ENCODE data around the gene RAP1B. TPM values are rescaled to one million over a fixed set of nuclear protein-coding genes. Genes with fewer than 3 reads are reported as not detected.

Gene RAP1B
- total and polyA plus RNA-seq, 2 of the 13 experiments (the other 11 are each of a cell fraction or from before 2014, with no cell fraction given): 71.1 to 92.7 TPM

DNA sequence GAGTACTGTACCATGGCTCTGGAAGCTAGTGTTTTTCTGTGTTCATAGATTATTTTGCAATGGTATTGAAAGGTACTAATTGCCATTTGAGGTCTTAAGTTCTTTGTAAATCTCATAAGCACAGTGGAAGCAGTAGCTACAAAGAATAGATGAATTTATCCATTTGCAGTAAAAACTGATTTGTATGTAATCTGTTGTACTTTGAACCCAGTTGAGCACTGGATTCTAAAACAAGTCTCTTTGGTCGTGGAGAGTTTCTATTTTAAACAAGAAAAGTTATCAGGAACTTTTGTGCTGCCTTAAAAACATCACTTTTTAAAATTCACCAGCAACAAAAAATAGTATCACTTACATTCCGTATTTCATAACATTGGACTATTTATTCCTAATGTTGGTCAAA is 4.1 kb downstream of the RAP1B start:
- Histone ChIP-seq H3K36me3 (replicated peaks in 1 of 2; ENCODE audit: control insufficient read depth in 1 of 2, insufficient read depth in 2 of 2, low read length in 2 of 2) (no peaks in the 10 kb centered on the region; a peak in 1 of 5 replicates), H3K9ac (ENCODE audit: insufficient read depth, low read depth, low read length) (no peak overlapping the region), H3K27ac (ENCODE audit: extremely low read length, insufficient read depth, low read length) (no peak overlapping the region), H3K79me2 (ENCODE audit: insufficient read depth, low read length) (peaks cover 84% of the 10 kb centered on the region), H2AFZ (ENCODE audit: low read length) (no peak overlapping the region), H3K4me2 (ENCODE audit: low read depth, low read length) (peak overlapping the region; percentile 80), H3K4me3 (replicated peaks in 1 of 3; ENCODE audit: insufficient read depth in 1 of 3, low read depth in 2 of 3, low read length in 3 of 3) (peak overlapping the region; percentile 2 to 11 (median 2); a peak in 2 of 6 replicates), H4K20me1 (ENCODE audit: insufficient read depth, low read length) (peaks cover 53% of the 10 kb centered on the region), H3K27me3 (ENCODE audit: control insufficient read depth in 1 of 2, insufficient read depth in 2 of 2, low read length in 2 of 2) (no peaks in the 10 kb centered on the region; a peak in 1 of 5 replicates), H3K4me1 (ENCODE audit: insufficient read depth, low read length) (peaks cover 50% of the 10 kb centered on the region), H3K9me3 (ENCODE audit: low read length) (no peaks in the 10 kb centered on the region)
- ChIA-PET POLR2A (no interaction called here), CTCF (ENCODE audit: low intra/inter-chr PET ratio, low total read pairs) (no interaction called here)
- 44% methylated on average over 2 of the region's 2 CpGs for WGBS (ENCODE audit: low lambda C conversion rate)
- in situ Hi-C loops (cut with HindIII; ENCODE audit: extremely low pct_ligation_motif_present, low pct_unique_long_range_greater_than_20kb): no loop called here
- ATAC-seq: no peak
- no TSS peak for BruUV-seq (replicated peaks)
- intact Hi-C loops (cut with micrococcal nuclease; ENCODE audit: unreplicated experiment): loop anchor here (5.0 kb wide), 2 partner anchors 193 to 272 kb away; partner anchors contain the start of gene MDM2
- TF ChIP-seq HNF4G (IDR thresholded peaks at IDR 0.05; ENCODE audit: borderline replicate concordance, low read depth, low read length) (0 out of 2 replicates have a peak, but pooled peaks have one; percentile 6), HNF4G (CRISPR knock-in tag; IDR thresholded peaks at IDR 0.05; ENCODE audit: borderline replicate concordance, low read depth) (no peak), ZNF564 (CRISPR knock-in tag; IDR thresholded peaks at IDR 0.05) (no peak), NCOR1 (IDR thresholded peaks at IDR 0.05; ENCODE audit: borderline replicate concordance, low read length) (0 out of 2 replicates have a peak, but pooled peaks have one; percentile 25)
- FAIRE-seq: no peak
- no peak for DNase-seq (ENCODE audit: low spot score)

DNA sequence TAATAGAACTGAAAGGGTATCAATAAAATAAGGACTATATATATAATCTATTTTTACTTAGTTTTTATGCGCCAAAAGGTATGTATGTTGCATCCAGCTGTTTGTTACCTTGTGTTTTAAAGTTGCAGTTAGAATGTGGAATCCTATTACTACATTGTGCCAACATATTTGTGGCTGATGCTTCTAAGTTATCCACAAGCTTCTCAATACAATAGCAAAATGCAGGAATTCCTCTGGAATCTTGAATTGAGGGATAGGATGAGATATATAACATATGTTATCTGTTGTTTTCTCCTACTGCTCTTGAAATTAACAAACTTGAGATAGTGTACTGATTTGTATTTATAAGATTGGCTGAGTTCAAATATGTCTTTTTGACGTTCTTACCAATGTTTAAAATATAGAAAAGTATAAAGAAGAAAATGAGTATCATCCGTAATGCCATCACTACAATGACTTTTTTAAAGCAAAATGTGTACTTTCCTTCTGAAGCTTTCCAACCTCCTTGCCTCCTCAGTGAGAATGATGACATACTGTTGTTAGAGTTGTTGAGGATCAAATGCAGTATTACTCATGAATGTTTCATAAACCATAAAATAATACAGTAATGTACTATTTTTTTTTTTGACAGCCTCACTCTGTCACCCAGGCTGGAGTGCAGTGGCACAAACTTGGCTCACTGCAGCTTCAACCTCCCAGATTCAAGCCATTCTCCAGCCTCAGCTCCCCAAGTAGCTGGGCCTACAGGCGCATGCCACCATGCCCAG is 6.6 kb downstream of the RAP1B start:
- no TSS peak for BruUV-seq (replicated peaks)
- in situ Hi-C loops (cut with HindIII; ENCODE audit: extremely low pct_ligation_motif_present, low pct_unique_long_range_greater_than_20kb) (no loop called here), intact Hi-C loops (cut with micrococcal nuclease; ENCODE audit: unreplicated experiment) (no loop called here)
- H2AFZ ChIP-seq (ENCODE audit: low read length): no peak overlapping the region
- no peaks in the 10 kb centered on the region for H3K9me3 ChIP-seq (ENCODE audit: low read length)
- no peaks in the 10 kb centered on the region; a peak in 1 of 5 replicates for H3K36me3 ChIP-seq (replicated peaks in 1 of 2; ENCODE audit: control insufficient read depth in 1 of 2, insufficient read depth in 2 of 2, low read length in 2 of 2)
- ChIA-PET POLR2A (no interaction called here), CTCF (ENCODE audit: low intra/inter-chr PET ratio, low total read pairs) (no interaction called here)
- no peak overlapping the region for H3K27ac ChIP-seq (ENCODE audit: extremely low read length, insufficient read depth, low read length)
- DNase-seq (ENCODE audit: low spot score) (no peak), FAIRE-seq (no peak), ATAC-seq (no peak)
- H3K79me2 ChIP-seq (ENCODE audit: insufficient read depth, low read length): peaks cover 98% of the 10 kb centered on the region
- TF ChIP-seq ZNF557 (CRISPR knock-in tag; IDR thresholded peaks at IDR 0.05) (no peak), SPEN (CRISPR knock-in tag; IDR thresholded peaks at IDR 0.05; ENCODE audit: low read depth) (no peak), SOX5 (CRISPR knock-in tag; IDR thresholded peaks at IDR 0.05; ENCODE audit: borderline replicate concordance) (no peak)
- H3K4me2 ChIP-seq (ENCODE audit: low read depth, low read length): no peak overlapping the region
- H4K20me1 ChIP-seq (ENCODE audit: insufficient read depth, low read length): peaks cover 68% of the 10 kb centered on the region
- H3K9ac ChIP-seq (ENCODE audit: insufficient read depth, low read depth, low read length): no peak overlapping the region
- peaks cover 72% of the 10 kb centered on the region for H3K4me1 ChIP-seq (ENCODE audit: insufficient read depth, low read length)
- H3K4me3 ChIP-seq (replicated peaks in 1 of 3; ENCODE audit: insufficient read depth in 1 of 3, low read depth in 2 of 3, low read length in 3 of 3): no peak overlapping the region
- WGBS (ENCODE audit: low lambda C conversion rate): 95% methylated on average over 4 of the region's 4 CpGs
- H3K27me3 ChIP-seq (ENCODE audit: control insufficient read depth in 1 of 2, insufficient read depth in 2 of 2, low read length in 2 of 2): no peaks in the 10 kb centered on the region

Measured in HepG2 (cell line).